Chondrocyte (in vitro differentiated cells): ENCODE results near the gene TSNAX. TPM values are rescaled to one million over a fixed set of nuclear protein-coding genes. Genes with fewer than 3 reads are reported as not detected.
A peak's percentile ranks its signal among the peaks of the same experiment; 100 is the strongest.

ENCODE experiments used
- DNase-seq: peaks from one replicate; pipeline ENCODE4 v3.0.0; 2021; ENCODE audit warnings: mixed read lengths, low spot score
- H3K27ac Mint-ChIP-seq: one replicate; pipeline ENCODE4 v1.8.0; 2021; ENCODE audit warnings: mild to moderate bottlenecking, moderate library complexity, mixed read lengths; ENCODE audit not compliant: unreplicated experiment
- H3K27me3 Mint-ChIP-seq: 2 replicates; pipeline ENCODE4 v1.8.0; 2021; ENCODE audit warnings: low read depth, mixed read lengths
- H3K36me3 Mint-ChIP-seq: 2 replicates; pipeline ENCODE4 v1.8.0; 2021; ENCODE audit warnings: low read depth, mixed read lengths
- H3K4me1 Mint-ChIP-seq: 2 replicates; pipeline ENCODE4 v1.8.0; 2021; ENCODE audit warnings: low read depth, mild to moderate bottlenecking, mixed read lengths
- H3K4me3 Mint-ChIP-seq: one replicate; pipeline ENCODE4 v1.8.0; 2021; ENCODE audit warnings: mild to moderate bottlenecking, moderate library complexity, mixed read lengths; ENCODE audit not compliant: unreplicated experiment
- H3K9me3 Mint-ChIP-seq: 2 replicates; pipeline ENCODE4 v1.8.0; 2021; ENCODE audit warnings: low read depth, mixed read lengths
- total RNA-seq: library from RNA; stranded (reverse); gene quantifications from 3 replicates; pipeline ENCODE4 v1.2.1, GENCODE V29; 2021
- TF ChIP-seq, protein P1 (sequence below): fragments of 200-600 bp; sonication (generic); IDR thresholded peaks from 2 replicates; pipeline ENCODE4 v1.5.0; 2021; ENCODE audit warnings: antibody characterized with exemption, mild to moderate bottlenecking, moderate library complexity

Gene TSNAX
- total RNA-seq, 1 donor from 2014 or later, result 36.8 TPM

DNA sequence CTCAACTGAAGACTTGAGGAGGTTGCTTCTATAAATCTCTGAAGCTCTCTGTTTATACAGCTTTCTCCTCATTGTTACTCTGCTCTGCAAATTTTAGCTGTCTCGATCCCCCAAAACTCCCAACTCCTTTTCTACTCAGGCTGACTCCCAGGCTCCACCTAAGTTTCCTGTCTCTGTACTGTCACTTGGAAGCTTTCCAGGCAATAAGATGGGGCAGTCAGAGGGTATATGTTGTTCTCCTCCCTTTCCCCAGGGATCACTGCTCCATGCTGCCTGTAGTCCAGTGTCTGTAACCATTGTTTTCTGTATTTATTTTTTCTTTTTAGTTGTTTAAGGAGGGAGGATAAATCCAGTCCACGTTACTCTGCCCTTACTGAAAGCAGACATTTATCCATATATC is 13.4 kb downstream of the TSNAX start:
- no peak for DNase-seq
- Mint-ChIP-seq H3K27me3 (no peaks in the 10 kb centered on the region), H3K27ac (no peak overlapping the region), H3K36me3 (peaks cover 31% of the 10 kb centered on the region), H3K4me3 (no peak overlapping the region), H3K9me3 (peaks cover 10% of the 10 kb centered on the region), H3K4me1 (peaks cover 5% of the 10 kb centered on the region)
- TF ChIP-seq, protein P1, sequence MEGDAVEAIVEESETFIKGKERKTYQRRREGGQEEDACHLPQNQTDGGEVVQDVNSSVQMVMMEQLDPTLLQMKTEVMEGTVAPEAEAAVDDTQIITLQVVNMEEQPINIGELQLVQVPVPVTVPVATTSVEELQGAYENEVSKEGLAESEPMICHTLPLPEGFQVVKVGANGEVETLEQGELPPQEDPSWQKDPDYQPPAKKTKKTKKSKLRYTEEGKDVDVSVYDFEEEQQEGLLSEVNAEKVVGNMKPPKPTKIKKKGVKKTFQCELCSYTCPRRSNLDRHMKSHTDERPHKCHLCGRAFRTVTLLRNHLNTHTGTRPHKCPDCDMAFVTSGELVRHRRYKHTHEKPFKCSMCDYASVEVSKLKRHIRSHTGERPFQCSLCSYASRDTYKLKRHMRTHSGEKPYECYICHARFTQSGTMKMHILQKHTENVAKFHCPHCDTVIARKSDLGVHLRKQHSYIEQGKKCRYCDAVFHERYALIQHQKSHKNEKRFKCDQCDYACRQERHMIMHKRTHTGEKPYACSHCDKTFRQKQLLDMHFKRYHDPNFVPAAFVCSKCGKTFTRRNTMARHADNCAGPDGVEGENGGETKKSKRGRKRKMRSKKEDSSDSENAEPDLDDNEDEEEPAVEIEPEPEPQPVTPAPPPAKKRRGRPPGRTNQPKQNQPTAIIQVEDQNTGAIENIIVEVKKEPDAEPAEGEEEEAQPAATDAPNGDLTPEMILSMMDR, result no peak

DNA sequence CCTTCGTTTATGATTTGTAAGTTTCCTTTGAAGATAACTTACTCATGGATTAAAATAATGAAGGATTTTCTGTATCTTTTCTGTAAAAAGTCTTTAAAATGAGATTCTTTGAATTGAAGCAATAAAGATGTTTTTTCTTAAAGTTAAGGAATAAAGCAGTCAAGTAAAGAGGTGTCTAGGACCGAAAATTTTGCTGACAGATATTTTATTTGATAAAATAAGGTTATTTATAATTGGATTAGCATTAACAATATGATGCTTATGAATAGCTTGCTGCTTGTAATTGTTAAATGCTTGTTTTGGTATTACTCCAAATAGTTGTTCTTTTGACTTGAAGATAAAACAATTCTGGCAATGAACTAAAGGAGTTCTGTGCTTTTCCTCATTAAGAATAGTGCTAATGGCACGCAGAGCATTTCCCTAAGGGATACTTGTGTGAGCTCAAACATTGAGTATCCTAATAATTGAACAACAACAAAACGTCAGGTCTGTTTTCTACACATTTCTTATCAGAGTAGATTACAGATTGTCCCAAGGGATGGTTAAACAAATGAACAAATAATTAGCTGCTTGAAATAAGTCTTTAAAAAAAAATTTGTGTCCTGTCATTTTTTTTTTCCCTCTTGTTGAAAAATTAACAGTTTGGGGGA is 16.6 kb downstream of the TSNAX start:
- no peak overlapping the region for H3K4me3 Mint-ChIP-seq
- no peaks in the 10 kb centered on the region for H3K27me3 Mint-ChIP-seq
- TF ChIP-seq, protein P1, result no peak
- H3K4me1 Mint-ChIP-seq, result peaks cover 5% of the 10 kb centered on the region
- H3K9me3 Mint-ChIP-seq, result peaks cover 10% of the 10 kb centered on the region
- DNase-seq, result no peak
- H3K36me3 Mint-ChIP-seq, result peaks cover 25% of the 10 kb centered on the region
- no peak overlapping the region for H3K27ac Mint-ChIP-seq

DNA sequence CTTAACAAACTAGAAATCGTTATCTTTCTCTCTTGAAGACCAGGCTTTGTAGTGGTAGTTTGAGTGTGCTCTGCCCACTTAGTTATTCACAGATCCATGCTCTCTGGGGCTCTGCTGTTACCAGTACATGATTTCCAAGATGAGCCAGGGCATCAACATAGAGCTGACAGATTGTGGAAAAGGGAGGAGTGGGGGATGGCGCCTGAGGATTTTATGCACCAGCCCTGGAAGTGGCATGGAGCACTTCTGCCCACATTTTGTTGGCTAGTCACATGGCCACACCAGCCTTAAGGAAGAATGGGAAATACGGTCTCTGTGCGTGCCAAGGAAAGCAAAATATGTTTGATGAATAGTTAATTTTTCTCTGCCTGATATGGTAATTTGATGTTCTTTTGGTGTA is 18.2 kb downstream of the TSNAX start:
- peaks cover 12% of the 10 kb centered on the region for H3K36me3 Mint-ChIP-seq
- no peak for DNase-seq
- TF ChIP-seq, protein P1, result no peak
- no peaks in the 10 kb centered on the region for H3K27me3 Mint-ChIP-seq
- no peak overlapping the region for H3K4me3 Mint-ChIP-seq
- no peak overlapping the region for H3K27ac Mint-ChIP-seq
- peaks cover 6% of the 10 kb centered on the region for H3K4me1 Mint-ChIP-seq
- no peaks in the 10 kb centered on the region for H3K9me3 Mint-ChIP-seq

DNA sequence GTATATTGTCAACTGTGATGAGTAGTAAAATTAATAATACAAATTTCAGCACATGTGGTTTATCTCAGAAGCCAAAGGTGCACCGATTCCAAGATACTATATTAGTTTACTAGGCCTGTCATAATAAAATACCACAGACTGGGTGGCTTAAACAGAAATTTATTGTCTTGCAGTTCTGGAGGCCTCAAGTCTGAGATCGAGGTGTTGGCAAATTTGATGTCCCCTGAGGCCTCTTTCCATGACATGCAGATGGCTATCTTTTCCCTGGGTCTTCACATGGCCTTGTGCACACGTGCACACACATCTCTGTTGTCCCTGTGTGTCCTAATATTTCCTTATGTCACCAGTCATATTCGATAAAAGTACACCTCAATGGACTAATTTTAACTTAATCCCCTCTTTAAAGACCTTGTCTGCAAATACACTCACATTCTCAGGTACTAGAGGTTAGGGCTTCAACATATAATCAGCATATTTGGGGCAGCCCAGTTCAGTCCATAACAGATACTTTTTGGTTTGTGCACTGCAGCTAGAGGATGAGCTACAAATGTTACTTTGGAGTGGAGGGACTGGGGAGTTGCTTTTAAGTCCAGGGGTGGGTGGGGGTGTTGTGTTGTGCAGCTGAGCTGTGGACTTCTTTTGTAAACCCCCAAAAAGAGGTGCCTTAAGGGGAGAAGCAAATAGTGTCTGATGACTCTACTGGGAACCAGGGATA is 21.4 kb downstream of the TSNAX start:
- Mint-ChIP-seq H3K4me3 (no peak overlapping the region), H3K36me3 (peaks cover 6% of the 10 kb centered on the region), H3K27me3 (no peaks in the 10 kb centered on the region), H3K4me1 (peaks cover 3% of the 10 kb centered on the region), H3K27ac (no peak overlapping the region), H3K9me3 (no peaks in the 10 kb centered on the region)
- TF ChIP-seq, protein P1, result no peak
- no peak for DNase-seq

DNA sequence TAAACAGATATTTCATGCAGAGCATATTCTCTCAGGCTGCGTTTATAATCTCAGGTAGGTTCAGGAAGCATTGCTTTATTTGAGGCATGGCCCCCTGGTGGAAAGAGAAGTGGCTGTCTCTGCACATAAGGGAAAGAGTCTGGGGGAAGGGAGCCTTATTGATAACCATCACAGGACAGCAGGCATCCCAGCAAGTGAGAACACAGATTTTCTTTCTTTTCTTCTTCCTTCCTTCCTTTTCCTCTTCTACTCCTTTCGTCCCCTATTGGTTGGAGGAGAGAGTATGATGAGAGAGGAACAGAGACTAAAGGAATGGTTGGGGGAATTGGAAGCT is 21.9 kb downstream of the TSNAX start:
- H3K27me3 Mint-ChIP-seq, result no peaks in the 10 kb centered on the region
- TF ChIP-seq, protein P1, result peak; percentile 64
- H3K9me3 Mint-ChIP-seq, result no peaks in the 10 kb centered on the region
- peaks cover 3% of the 10 kb centered on the region for H3K4me1 Mint-ChIP-seq
- H3K27ac Mint-ChIP-seq, result no peak overlapping the region
- DNase-seq, result no peak
- no peak overlapping the region for H3K4me3 Mint-ChIP-seq
- peaks cover 6% of the 10 kb centered on the region for H3K36me3 Mint-ChIP-seq
